Stimulated activated CD8-positive, alpha-beta memory T cell treated with anti-CD3 and anti-CD28 coated beads, Interleukin-12 subunit alpha, Interleukin-12 subunit beta, amount 100 ng/mL, for 24 hours (primary cell): ENCODE data around the gene CCDC194.

Experiments
- DNase-seq: peaks from one replicate; pipeline ENCODE4 v3.0.0-alpha.2; 2020; ENCODE audit errors: extremely low read depth

The CCDC194 gene

DNA sequence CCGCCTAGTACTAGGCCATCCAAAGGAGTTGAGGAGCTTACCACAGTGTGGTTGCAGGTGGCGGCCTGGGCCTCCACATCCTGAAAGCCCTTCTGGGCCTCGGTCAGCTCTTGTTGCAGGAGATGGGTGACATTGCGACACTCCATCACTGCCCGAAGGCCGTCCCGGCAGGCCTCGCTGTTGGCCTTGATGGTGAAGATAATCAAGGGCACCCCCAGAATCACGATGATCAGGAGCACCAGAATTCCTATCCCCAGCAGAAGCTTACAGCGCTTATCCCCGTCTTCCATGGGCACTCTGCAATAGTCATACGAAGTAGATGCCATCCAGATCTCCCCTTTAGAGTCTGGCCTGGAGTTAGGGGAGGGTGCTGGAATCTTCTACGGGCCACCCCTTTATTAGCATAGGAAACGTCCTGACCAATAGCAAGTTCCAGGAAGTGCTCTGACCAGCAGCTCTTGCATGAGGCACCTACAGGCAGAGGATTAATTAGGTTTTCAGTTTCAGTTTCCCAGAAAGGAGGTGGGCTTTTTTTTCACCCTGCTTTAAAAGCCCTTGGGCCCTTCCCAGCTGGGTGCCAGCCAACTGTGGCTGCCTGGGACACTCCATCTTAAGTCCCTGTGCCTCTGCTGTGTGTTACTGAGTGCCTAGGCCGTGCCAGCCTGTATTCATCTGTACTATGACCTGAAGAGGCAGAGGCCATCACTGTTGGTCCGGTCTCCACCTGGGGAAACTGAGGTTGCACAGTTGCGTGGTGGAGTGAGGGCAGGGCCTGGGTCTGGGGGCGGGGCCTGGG is 11.5 kb upstream of the CCDC194 start, which contains the start of gene BST2:
Gene BST2, minus strand, starts transcription at position 381 of the 796 bp plus-strand sequence. Its CDS starts 55 bp downstream, at position 326.
- no peak for DNase-seq

DNA sequence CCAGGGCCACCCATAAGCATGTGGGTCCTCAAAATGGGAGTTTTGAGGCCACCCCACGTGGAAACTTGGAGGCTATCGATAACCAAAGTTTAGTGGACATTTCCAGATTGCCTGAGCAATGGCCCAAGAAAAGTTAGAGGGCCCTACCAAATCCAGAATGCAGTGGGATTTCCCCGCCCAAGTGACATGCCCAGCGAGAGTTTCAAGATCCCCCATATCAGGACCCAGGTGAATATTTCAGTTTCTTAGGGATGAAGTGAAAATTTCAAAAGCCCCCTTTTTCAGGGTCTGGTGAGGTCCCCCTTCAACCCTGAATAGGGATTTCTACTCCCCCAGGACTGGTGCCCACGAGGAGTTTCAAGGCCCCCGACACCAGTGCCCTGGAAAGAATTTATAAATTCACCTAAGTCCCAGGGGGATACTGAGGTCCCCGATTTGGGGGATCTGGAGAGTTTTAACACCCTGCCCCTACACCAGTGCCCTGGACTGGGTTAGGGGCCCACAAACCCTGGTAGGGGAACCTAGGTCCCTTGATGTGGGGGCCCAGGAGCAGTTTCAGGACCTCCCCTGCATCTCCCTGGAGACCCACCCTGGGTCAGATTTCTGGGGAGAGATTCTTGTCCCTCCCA is 10.7 kb upstream of the CCDC194 start:
- no peak for DNase-seq

DNA sequence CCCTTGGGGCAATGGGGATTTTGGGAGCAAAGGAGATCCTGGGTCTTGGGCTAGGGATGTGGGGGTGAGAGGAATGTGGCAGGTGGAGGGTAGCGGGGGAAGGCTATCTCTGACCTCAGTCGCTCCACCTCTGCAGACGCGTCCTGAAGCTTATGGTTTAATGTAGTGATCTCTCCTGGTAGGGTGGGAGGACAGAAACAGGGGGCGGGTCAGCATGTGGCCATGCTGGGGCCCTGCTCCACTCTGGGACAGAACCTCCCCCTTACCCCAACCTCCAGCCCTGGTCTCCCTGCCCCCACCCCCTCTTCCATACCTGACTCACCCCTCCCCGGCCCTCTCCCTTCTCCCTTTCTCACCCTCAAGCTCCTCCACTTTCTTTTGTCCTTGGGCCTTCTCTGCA is 10.0 kb upstream of the CCDC194 start:
- no peak for DNase-seq

DNA sequence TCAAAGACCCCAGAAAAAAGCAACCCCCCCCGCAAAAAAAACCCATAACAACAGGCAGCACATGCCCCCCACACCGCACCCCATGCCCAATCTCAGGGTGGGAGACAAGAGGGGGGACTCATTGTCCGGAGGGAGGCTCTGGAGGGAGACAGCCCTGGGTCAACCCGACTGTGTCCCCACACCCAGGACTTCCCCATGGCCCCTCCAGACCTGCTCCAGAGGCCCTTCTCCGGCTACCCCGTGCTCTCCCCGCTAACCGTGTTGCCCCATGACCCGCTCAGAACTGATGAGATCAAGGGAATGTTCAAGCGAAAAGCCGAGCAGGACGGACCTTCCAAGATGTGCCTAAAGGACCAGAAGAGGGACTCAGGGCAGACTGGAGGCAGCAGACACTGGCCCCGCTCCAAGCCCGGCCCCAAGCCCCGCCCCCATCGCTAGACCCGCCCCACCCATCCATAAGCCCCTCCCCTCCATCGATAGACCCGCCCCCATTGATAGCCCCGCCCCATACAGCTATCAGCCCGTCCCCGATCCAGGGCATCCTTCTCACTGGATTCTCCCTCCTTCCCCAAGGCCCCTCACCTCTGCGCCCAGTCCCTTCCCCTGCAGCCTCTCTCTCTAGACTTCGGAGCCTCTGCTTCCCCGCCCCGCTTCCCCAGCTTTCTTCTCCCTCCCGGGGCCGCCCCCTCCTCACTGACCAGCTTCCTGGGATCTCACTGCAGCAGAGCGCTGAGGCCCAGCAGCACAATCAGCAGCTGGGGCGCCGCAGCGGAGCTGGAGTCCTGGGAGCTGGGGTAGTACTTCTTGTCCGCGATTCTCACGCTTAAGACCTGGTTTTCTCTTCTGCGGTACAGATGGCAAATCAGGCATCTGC is 9.2 kb upstream of the CCDC194 start:
- no peak for DNase-seq

DNA sequence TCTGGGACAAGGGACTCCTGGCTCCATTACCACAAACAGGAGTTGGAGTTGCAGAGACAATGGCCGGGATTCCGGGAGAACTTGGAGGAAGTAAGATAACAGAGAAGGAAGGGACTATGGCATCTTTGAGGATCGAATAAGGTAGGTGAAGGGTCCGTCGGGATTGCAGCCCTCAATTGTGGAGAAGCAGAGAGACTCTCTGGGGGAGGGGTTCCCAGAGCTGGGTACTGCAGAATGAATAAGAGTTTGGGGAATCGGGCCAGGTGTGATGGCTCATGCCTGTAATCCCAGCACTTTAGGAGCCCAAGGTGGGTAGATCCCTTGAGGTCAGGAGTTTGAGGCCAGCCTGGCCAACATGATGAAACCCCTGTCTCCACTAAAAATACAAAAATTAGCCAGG is 7.6 kb upstream of the CCDC194 start:
- DNase-seq: no peak

DNA sequence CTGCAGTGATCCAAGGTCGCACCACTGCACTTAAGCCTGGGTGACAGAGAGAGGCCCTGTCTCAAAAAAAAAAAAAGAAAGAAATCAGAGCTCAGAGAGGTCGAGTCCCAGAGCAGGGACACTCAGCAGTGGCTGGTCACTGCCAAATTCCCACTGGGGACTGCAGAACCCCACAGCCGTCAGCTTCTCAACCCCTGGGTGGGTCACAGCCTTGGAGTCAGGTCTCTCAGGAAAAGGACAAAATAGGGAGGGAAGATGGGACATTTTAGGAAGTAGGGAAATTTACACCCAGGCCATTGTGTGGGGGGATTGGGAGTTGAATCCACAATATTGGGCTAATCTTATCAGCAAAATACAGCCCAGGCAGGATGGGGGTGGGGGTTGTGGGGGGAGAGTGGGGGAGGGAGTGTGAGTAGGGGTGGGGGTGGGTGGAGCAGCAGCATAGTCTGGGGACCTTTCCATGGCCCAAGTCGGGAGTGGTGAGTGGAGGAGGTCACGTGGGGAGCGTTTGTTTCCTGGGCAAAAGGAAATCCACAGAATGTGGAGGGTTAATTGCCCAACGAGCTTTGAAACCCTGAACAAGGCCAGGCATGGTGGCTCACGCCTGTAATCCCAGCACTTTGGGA is 5.0 kb upstream of the CCDC194 start:
- DNase-seq: no peak

DNA sequence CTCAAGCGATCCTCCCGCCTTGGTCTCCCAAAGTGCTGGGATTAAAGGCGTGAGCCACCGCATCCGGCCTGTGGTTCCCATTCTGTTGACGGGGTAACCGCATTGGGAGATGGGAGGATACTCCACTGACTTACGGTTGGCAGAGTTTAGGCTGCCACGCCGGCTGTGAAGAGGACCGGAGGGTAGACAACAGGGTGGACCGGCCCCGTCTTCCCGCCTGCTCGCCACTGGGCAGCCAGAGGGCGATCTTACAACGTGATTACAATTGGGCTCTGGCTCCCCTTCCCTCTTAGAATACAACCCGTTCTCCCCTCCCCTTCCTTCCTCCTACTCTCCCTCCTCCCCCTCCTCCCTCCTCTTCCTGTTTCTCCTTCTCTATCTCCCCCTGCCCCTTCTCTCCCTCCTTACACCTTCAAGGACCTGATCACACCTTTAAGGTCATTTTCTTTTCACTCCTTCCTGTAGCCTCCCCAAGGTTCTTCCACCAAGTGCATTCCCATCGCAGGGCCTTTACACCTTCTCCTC is 957 bp upstream of the CCDC194 start:
- peak; percentile 49 for DNase-seq

DNA sequence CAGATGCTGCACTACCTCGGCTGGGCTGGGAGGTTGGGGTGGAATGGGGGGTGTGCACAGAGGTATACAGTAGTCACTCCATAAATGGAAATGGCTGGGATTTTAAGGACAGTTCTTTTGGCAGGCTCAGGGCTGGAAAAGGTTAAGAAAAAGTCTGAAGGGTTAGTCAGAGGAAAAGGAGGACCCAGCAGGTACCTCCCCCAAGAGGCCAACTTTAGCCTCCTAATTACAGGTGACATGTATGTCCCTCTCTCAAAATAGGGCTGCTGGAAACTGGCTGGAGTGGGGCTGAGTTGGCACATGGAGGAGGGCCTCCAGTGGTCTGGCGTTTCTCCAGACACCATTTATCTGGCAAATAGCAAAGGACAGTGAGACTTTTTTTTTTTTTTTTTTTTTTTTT is 994 bp downstream of the CCDC194 start:
- DNase-seq: no peak

DNA sequence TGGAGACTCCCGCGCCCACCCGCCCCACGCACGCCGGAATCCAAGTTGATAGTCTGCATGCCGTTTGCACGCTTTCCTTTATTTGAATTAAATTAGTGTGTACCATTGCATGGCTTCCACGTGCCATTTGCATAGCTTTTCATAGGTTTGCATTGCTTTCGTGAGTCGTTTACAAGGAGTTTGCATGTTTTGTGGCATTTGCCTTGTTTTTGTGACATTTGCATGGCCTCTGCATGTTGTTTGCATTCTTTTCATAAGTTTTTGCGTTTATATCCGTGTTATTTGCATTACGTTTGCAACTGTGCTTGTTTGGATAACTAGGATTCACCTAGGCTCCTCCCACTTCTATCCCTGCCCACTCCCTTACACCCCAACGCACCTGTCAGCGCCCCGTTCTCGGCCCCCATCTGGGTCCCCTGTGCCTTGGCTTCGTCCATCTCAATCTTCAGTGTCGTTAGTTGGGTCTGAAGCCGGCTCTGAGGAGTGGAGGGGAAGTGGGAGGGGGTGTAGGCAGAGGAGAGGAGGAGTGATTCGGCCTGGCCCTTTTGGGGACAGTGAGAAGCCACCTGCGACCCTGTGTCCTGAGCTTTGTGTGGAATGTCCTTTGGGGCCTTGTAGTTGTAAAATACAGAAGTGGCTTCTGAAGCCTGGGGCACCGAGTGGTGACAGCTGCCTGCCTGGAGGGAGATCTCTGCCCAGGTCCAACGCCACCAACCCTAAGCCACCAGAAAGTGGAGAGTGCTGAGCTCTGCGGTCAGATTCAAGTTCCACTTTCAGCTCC is 2.4 kb downstream of the CCDC194 start:
- DNase-seq: no peak

DNA sequence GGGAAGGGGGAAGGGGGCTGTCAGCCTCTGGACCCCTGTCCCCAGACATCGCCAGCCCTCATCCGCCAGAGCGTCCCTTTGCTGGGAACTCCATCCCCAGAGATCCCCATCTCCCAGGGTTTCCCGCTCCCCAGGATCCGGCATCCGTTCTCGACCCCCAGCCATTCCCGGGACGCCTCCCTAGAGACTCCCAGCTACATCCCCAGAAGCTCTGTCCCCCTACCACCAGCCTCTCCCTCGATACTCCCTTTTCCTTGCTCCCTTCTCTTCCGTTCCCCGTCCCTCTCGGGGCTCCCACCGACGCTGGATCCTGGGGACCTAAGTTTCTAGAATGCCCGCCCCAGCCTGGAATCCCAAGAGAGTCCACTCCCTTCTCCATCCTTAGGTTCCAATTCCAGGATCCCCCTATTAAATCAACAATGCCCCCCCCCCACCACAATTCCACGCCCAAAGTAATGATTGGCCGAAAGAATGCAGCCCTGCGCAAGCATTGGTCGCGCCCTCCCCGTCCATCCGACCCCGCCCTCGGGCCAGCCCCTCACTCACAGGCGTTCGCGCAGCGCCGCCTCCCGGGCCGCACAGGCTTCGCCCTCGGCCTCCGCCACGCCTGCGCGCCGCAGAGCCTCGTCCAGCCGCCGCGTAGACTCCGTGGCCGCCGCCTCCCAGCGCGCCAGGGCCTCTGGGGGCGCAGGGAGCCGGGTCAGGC is 3.2 kb downstream of the CCDC194 start:
- peak; percentile 76 for DNase-seq

DNA sequence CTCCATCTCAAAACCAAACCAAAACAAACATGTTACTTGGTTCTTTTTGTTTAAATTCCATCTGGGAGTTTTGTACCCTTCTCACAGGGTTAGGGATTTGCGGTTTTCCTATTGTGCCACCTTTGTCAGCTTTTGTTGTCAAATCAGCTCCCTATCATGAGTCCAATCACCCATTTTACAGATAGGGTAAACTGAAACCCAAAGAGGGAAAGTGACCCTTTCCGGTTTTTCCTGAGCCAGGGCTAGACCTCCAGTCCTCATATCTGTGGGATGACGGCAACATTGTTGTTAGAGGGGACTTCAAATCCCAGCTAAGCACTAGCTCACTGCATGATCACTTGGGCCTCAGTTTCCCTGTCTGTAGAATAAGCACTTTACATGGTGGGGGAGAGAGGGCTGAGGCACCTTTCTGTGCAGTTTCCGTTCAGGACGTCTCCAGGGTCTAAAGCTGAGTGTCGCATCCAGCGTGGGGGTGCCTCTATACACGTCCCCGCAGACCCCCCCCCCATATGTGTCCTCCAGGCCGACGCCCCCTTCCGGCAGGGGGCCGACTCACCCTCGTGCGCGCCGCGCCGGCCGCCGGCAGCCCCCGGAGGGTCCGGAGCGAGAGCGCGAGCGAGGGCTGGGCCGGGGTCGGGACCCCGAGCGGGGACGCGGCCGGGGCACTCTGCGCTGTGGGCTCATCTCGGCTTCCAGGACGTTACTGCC is 3.9 kb downstream of the CCDC194 start:
- DNase-seq: no peak

DNA sequence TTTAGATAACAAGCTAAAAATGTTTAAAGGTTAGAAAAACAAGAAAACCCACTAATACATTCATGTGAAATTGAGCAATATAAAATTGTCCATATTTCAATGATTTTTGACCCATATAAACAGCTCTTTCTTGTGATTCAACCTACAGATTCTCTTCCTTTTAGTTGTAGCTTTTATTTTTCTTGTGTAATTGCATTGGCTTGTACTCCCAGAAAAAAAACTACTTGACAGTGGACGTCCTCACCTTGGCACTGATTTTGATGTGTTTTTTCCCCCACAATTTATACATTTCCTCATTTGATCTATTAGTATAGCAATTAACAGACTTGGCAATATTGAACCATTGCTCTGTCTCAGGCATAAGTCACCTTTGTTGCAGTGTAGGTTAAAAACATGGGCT is 4.7 kb downstream of the CCDC194 start:
- no peak for DNase-seq

DNA sequence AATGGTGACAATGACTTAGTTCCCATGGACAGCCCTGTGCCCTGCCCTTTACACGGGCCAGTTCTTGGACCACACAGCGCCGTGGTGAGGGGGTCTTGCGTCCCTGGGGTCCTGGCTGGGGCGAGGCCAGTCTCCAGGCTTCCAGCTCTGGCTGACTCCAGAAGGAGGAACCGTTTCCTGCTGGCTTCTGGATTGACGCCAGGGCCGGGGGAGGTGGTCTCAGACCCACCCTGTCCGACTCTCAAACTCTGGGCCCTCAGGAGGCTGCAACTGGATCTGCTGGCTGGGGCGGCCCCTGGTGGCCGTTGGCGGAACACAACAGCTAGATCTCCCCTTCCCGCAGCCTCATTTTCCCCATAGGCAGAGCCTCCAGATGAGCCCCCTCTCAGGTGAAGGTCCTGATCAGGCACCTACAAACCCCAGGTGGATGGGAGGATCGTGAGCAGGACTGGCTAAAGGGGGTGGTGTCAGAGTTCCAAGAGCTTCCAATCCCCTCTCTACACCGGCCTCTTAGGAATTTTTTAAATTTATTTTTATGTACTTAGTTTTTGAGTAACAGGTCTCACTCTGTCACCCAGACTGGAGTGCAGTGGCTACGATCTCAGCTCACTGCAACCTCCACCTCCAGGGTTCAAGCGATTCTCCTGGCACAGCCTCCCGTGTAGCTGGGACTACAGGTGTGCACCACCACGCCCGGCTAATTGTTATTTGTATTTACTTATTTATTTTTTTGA is 8.0 kb downstream of the CCDC194 start:
- DNase-seq: peak; percentile 19

DNA sequence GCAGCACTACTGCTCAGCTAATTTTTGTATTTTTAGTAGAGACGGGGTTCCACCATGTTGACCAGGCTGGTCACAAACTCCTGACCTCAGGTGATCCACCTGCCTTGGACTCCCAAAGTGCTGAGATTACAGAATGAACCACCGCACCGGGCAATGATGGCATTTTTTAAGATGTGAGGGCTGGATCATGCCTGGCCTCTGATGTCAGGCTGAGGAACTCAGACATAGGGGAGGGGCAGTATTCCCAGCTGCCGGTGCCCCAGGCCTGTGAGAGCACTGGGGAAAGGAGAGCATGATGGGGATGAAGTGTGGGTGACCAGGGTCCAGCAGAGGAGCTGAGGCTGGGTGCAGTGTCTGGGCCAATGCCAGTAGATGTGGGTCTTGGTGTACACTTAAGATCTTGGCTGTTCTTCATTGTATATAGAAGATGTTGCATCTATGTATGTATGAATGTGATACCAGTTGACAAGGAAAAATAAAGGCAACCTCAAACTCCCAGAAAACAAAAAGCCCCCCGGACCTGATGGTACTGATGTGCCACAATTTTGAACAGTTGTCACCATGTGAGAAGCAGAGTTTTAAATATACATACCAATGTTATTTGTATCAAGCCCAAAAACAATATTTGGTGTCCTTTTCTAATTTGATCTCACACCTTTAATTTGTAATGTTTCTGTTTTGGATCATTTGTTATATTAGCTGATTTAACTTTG is 13.4 kb downstream of the CCDC194 start:
- no peak for DNase-seq

DNA sequence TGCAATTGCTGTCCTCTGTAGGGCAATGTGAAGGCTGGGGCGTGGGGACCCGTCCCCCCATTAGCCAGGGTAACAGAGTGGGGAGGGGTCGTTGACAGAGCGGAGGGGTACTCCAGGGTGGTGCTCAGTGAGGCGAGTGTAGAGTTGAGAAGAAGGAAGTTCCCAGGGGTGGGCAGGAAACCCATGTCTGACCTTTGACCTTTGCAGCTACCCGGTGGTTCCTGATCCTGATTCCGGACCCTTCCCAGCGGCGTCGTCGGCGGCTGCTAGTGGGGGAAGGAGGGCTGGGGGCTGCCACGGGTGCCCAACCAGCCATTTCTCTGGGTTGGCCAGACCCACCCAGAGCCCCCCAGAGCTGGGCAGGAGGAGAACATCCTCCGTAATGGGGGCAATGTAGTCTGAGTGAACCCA is 14.8 kb downstream of the CCDC194 start:
- DNase-seq: no peak

DNA sequence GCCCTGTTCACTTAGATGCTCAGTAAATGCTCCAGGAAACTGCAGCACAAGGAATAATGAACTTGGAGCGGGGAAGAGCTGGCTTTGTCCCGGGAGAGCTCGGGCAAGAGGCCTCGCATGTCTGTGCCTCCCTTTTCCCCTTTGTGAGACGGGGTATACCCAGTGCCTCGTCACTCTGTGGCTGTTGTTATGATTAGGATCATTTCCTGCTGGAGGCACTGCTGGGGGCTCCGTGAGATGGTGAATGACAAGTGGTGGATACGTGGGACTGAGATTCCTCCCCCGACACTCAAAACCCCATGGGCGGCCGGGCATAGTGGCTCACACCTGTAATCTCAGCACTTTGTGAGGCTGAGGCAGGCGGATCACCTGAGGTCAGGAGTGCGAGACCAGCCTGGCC is 15.7 kb downstream of the CCDC194 start:
- no peak for DNase-seq

DNA sequence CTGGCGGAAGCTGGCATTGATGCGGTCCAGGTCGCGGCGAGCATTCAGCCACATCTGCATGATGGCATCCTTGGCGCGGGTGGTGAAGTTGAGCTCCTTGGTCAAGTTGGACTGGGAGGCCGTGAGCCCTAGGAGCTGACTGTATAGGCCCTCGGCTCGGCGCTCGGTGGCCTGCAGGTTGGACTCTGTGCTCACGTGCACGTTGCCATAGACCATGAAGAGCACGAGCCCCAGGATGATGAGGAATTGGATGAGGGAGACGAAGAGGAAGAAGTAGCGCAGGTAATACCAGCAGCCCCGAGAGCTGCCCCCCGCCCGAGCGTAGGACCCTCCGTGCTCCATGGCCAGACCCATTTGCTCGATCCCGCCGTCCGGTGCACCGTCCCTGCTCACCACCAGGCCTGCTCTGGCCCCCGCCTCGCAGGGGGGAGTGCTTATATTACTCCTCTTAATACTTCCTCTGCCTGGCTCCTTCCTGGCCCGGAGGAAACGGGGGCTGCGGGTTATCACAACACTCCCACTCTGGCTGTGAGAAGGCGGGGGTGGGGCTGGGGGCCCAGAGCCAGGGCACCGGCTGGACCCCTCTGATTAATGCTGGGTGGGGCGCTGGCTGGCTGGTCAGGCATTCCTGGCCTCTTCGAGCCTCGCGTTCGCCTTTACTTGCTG is 16.9 kb downstream of the CCDC194 start, which contains the start of gene PLVAP:
Gene PLVAP, minus strand, starts transcription at position 408 of the 666 bp plus-strand sequence. Its CDS starts 54 bp downstream, at position 354.
- no peak for DNase-seq
